ENCODE data around the gene SUPT16H.

DNA sequence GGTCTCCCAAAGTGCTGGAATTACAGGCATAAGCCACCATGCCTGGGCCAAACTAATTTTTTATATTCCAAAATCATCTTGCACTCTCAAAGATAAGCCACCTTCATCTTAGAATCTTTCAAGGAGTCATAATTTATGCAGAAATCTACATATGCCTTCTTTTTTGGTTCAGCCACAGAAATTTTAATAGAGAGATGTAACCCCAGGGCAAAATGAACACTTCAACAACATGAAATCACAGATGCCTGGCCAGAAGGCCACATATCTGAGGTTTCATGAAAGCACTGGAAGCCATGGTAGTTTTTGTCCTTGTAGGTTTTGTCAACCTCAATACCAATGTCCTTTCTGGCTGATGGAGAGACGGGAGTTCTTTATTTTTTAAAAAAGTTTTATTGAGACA is 9.8 kb downstream of the SUPT16H start:
- TF ChIP-seq POLR2A (IDR thresholded peaks at IDR 0.05) (no peak), EP300 (IDR thresholded peaks at IDR 0.05) (no peak)
- TF ChIP-seq, protein P1, sequence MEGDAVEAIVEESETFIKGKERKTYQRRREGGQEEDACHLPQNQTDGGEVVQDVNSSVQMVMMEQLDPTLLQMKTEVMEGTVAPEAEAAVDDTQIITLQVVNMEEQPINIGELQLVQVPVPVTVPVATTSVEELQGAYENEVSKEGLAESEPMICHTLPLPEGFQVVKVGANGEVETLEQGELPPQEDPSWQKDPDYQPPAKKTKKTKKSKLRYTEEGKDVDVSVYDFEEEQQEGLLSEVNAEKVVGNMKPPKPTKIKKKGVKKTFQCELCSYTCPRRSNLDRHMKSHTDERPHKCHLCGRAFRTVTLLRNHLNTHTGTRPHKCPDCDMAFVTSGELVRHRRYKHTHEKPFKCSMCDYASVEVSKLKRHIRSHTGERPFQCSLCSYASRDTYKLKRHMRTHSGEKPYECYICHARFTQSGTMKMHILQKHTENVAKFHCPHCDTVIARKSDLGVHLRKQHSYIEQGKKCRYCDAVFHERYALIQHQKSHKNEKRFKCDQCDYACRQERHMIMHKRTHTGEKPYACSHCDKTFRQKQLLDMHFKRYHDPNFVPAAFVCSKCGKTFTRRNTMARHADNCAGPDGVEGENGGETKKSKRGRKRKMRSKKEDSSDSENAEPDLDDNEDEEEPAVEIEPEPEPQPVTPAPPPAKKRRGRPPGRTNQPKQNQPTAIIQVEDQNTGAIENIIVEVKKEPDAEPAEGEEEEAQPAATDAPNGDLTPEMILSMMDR (IDR thresholded peaks at IDR 0.05): no peak
